HG02840 (cell line): Measurements from ENCODE around the gene NYNRIN.
"Not testable (repeated sequence)": the region's sequence is repeated elsewhere in the genome, so short reads cannot be mapped to it uniquely, and the experiment has no call there.

Source experiments
- ATAC-seq: cut with Tn5 transposase; IDR thresholded peaks from one replicate; pipeline ENCODE4 v1.9.1; 2021; ENCODE audit warnings: mild to moderate bottlenecking, moderate library complexity, moderate number of reproducible peaks; ENCODE audit not compliant: unreplicated experiment, low FRiP score

NYNRIN gene

GRCh38 chr14:24369463-24369862 is 29.3 kb upstream of the NYNRIN start:
- ATAC-seq = no peak

- no peak for ATAC-seq
Observed at GRCh38 chr14:24369907-24370687, 28.7 kb upstream of the NYNRIN start.

- ATAC-seq = no peak
Observed at GRCh38 chr14:24370748-24371147, 28.1 kb upstream of the NYNRIN start.

- not testable (repeated sequence) for ATAC-seq
Observed at GRCh38 chr14:24371605-24372004, 27.2 kb upstream of the NYNRIN start.

- ATAC-seq = no peak
Observed at GRCh38 chr14:24372701-24373416, 25.9 kb upstream of the NYNRIN start.

GRCh38 chr14:24376448-24377070 is 22.2 kb upstream of the NYNRIN start:
- no peak for ATAC-seq

GRCh38 chr14:24377126-24377525 is 21.7 kb upstream of the NYNRIN start:
- ATAC-seq = no peak

- ATAC-seq = no peak
Observed at GRCh38 chr14:24377657-24378056, 21.1 kb upstream of the NYNRIN start.

GRCh38 chr14:24378327-24378726 is 20.5 kb upstream of the NYNRIN start:
- ATAC-seq = no peak

- no peak for ATAC-seq
Observed at GRCh38 chr14:24378981-24379906, 19.6 kb upstream of the NYNRIN start.

- ATAC-seq = no peak
Observed at GRCh38 chr14:24379907-24380730, 18.7 kb upstream of the NYNRIN start.

- ATAC-seq = no peak
Observed at GRCh38 chr14:24381363-24382063, 17.3 kb upstream of the NYNRIN start.

- ATAC-seq = no peak
Observed at GRCh38 chr14:24382064-24382371, 16.8 kb upstream of the NYNRIN start.

- ATAC-seq = no peak
Observed at GRCh38 chr14:24384169-24384568, 14.6 kb upstream of the NYNRIN start.

GRCh38 chr14:24385524-24385923 is 13.3 kb upstream of the NYNRIN start:
- no peak for ATAC-seq

GRCh38 chr14:24387009-24387345 is 11.8 kb upstream of the NYNRIN start:
- no peak for ATAC-seq

- ATAC-seq = not testable (repeated sequence)
Observed at GRCh38 chr14:24387579-24387978, 11.2 kb upstream of the NYNRIN start.

GRCh38 chr14:24388474-24389179 is 10.2 kb upstream of the NYNRIN start:
- ATAC-seq = no peak
